ENCODE results near the gene CAPNS1.

Gene CAPNS1

DNA sequence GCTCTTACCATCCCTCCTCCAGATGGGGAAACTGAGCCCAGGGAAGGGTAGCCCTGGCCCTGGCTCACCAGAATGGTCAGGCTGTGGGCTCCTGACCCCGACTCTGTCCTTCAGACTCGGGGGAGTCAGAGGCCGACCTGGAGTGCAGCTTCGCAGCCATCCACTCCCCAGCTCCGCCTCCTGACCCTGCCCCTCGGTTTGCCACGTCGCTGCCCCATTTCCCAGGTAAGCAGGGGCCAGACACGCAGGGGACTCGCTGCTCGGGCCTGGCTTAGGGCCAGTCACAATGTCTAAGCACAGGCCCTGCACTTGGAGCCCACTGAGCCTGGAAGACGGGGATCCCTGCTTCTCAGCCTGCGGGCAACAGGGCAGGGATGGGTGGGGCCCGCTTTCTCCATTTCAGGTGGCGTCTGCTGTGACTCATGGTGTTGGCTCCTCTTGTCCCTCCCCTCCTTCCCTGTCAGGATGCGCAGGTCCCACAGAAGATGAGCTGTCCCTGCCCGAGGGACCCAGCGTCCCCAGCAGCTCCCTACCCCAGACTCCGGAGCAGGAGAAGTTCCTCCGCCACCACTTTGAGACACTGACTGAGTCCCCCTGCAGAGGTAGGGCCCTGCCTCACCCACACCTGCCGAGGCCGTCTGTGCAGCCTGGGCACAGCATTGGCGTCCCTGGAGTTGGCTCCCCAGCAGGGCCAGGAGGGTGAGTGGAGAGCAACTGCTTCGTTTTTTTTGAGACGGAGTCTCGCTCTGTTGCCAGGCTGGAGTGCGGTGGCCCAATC, 38.1 kb upstream of the CAPNS1 start:
- no peak overlapping the region for H3K14ac ChIP-seq (ENCODE audit: low read length in 2 of 2)
- H2AK5ac ChIP-seq (ENCODE audit: low read length, severe bottlenecking), result no peak overlapping the region
- no peaks in the 10 kb centered on the region for H3K9me3 ChIP-seq (ENCODE audit: control insufficient read depth, low read length)
- H3K4me1 ChIP-seq (ENCODE audit: control insufficient read depth, insufficient read depth, low read depth, low read length), result peaks cover 9% of the 10 kb centered on the region
- WGBS, result 93% methylated on average over 27 of the region's 27 CpGs
- no peak overlapping the region for H3K4ac ChIP-seq (ENCODE audit: low read depth in 1 of 2, low read length in 2 of 2)
- no peaks in the 10 kb centered on the region for H3K79me1 ChIP-seq (replicated peaks; ENCODE audit: low read length, poor library complexity, severe bottlenecking)
- no peak overlapping the region for H3K23ac ChIP-seq (ENCODE audit: low read length in 2 of 2)
- no peak overlapping the region for H2BK5ac ChIP-seq (ENCODE audit: low read depth, low read length, poor library complexity, severe bottlenecking)
- no peak overlapping the region for H2BK120ac ChIP-seq (ENCODE audit: low read depth, low read length)
- H4K91ac ChIP-seq (ENCODE audit: low read length), result no peak overlapping the region
- no peak overlapping the region for H2BK15ac ChIP-seq (ENCODE audit: low read depth, poor library complexity, severe bottlenecking)
- no peak overlapping the region for H3K4me2 ChIP-seq (ENCODE audit: low read length, poor library complexity, severe bottlenecking)
- no peak for DNase-seq
- no peak overlapping the region for H2BK12ac ChIP-seq (ENCODE audit: low read length in 2 of 2)
- H3K18ac ChIP-seq (ENCODE audit: low read depth in 1 of 2, low read length in 2 of 2), result no peak overlapping the region
- no peak overlapping the region for H3K27ac ChIP-seq (ENCODE audit: low read length, poor library complexity, severe bottlenecking)
- no peak overlapping the region for H3K4me3 ChIP-seq (ENCODE audit: insufficient read depth in 1 of 2, low read depth in 1 of 2, low read length in 2 of 2)
- H3K9ac ChIP-seq (ENCODE audit: low read length), result no peak overlapping the region
- H3K27me3 ChIP-seq (ENCODE audit: control insufficient read depth in 1 of 2, insufficient read depth in 1 of 2, low read length in 2 of 2), result no peaks in the 10 kb centered on the region
- peaks cover under 1 to 56% of the 10 kb centered on the region in 2 experiments for H3K36me3 ChIP-seq (ENCODE audit: control insufficient read depth in 1 of 2, insufficient read depth in 2 of 2, low read depth in 1 of 2, low read length in 2 of 2)
- no peak overlapping the region for H4K8ac ChIP-seq (ENCODE audit: low read length)
- H2AFZ ChIP-seq (ENCODE audit: low read depth, low read length), result no peak overlapping the region

DNA sequence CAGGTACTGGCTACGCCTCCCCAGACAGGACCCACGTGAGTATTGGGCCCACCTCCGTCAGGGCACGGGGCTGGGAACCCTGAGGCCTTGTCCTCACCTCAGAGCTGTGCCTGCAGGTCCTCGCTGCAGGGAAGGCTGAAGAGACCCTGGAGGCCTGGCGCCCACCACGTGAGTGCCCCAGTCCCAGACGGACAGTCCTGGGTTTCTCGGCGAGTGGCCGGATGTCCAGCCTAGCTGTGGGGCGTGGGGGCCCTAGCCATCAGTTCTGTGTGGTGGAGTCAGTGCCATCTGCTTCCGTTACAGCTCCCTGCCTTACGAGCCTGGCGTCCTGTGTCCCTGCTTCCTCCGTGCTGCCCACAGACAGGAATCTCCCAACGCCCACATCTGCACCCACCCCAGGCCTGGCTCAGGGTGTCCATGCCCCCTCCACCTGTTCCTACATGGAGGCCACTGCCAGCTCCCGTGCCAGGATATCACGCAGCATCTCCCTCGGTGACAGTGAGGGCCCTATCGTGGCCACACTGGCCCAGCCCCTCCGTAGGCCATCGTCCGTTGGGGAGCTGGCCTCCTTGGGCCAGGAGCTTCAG, 36.7 kb upstream of the CAPNS1 start:
- Histone ChIP-seq H3K23ac (ENCODE audit: low read length in 2 of 2) (no peak overlapping the region), H3K27ac (ENCODE audit: low read length, poor library complexity, severe bottlenecking) (no peak overlapping the region), H3K4me1 (ENCODE audit: control insufficient read depth, insufficient read depth, low read depth, low read length) (peaks cover 9% of the 10 kb centered on the region), H3K4ac (ENCODE audit: low read depth in 1 of 2, low read length in 2 of 2) (no peak overlapping the region), H3K9me3 (ENCODE audit: control insufficient read depth, low read length) (no peaks in the 10 kb centered on the region), H2BK15ac (ENCODE audit: low read depth, poor library complexity, severe bottlenecking) (no peak overlapping the region), H3K9ac (ENCODE audit: low read length) (no peak overlapping the region), H2BK5ac (ENCODE audit: low read depth, low read length, poor library complexity, severe bottlenecking) (no peak overlapping the region), H4K8ac (ENCODE audit: low read length) (no peak overlapping the region), H2BK12ac (ENCODE audit: low read length in 2 of 2) (no peak overlapping the region), H2AFZ (ENCODE audit: low read depth, low read length) (no peak overlapping the region), H3K27me3 (ENCODE audit: control insufficient read depth in 1 of 2, insufficient read depth in 1 of 2, low read length in 2 of 2) (no peaks in the 10 kb centered on the region), H3K4me2 (ENCODE audit: low read length, poor library complexity, severe bottlenecking) (no peak overlapping the region), H3K18ac (ENCODE audit: low read depth in 1 of 2, low read length in 2 of 2) (no peak overlapping the region), H3K79me1 (replicated peaks; ENCODE audit: low read length, poor library complexity, severe bottlenecking) (no peaks in the 10 kb centered on the region), H2AK5ac (ENCODE audit: low read length, severe bottlenecking) (no peak overlapping the region), H4K91ac (ENCODE audit: low read length) (no peak overlapping the region), H3K14ac (ENCODE audit: low read length in 2 of 2) (no peak overlapping the region), H3K4me3 (ENCODE audit: insufficient read depth in 1 of 2, low read depth in 1 of 2, low read length in 2 of 2) (peak overlapping the region in 1 of 2 experiments; percentile 12), H2BK120ac (ENCODE audit: low read depth, low read length) (no peak overlapping the region), H3K36me3 (ENCODE audit: control insufficient read depth in 1 of 2, insufficient read depth in 2 of 2, low read depth in 1 of 2, low read length in 2 of 2) (peaks cover 4 to 65% of the 10 kb centered on the region in 2 experiments)
- DNase-seq, result no peak
- WGBS, result 98% methylated on average over 24 of the region's 24 CpGs

DNA sequence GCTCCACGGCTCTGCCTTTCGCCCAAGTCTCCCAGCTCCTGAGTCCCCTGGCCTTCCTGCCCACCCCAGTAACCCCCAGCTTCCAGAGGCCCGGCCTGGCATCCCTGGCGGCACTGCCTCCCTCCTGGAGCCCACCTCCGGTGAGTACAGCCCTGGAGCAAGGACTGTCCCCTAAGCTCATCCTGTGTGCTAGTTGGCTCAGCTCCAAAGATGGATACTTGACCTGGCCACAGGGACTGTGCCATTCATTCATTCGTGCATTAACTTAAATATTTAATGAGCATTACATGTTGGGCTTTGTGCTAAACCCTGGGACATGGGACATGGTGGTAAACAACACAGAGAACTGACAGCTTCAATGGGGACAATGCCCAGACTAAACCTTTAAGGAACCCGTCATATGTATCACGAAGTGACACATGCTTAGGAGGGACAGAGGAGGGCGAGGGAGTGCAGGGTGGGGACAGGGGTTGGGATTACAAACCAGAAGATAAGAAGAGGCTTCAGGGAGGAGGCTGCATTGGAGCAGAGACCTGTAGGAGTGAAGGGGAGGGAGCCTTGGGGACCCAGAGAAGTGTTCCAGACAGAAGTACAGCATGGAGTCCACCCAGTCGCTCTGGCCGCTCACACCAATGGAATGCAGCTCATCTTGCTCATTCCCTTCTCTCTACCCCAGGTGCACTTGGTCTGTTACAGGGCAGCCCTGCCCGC, 35.9 kb upstream of the CAPNS1 start:
- no peak overlapping the region for H3K23ac ChIP-seq (ENCODE audit: low read length in 2 of 2)
- no peaks in the 10 kb centered on the region for H3K9me3 ChIP-seq (ENCODE audit: control insufficient read depth, low read length)
- peaks cover 9% of the 10 kb centered on the region for H3K4me1 ChIP-seq (ENCODE audit: control insufficient read depth, insufficient read depth, low read depth, low read length)
- H2BK15ac ChIP-seq (ENCODE audit: low read depth, poor library complexity, severe bottlenecking), result no peak overlapping the region
- H4K8ac ChIP-seq (ENCODE audit: low read length), result no peak overlapping the region
- H3K4ac ChIP-seq (ENCODE audit: low read depth in 1 of 2, low read length in 2 of 2), result no peak overlapping the region
- H2AK5ac ChIP-seq (ENCODE audit: low read length, severe bottlenecking), result no peak overlapping the region
- H3K36me3 ChIP-seq (ENCODE audit: control insufficient read depth in 1 of 2, insufficient read depth in 2 of 2, low read depth in 1 of 2, low read length in 2 of 2), result peaks cover 4 to 67% of the 10 kb centered on the region in 2 experiments
- no peak for DNase-seq
- H2BK5ac ChIP-seq (ENCODE audit: low read depth, low read length, poor library complexity, severe bottlenecking), result no peak overlapping the region
- no peak overlapping the region for H2BK12ac ChIP-seq (ENCODE audit: low read length in 2 of 2)
- H2BK120ac ChIP-seq (ENCODE audit: low read depth, low read length), result no peak overlapping the region
- 92% methylated on average over 11 of the region's 12 CpGs for WGBS
- H3K27me3 ChIP-seq (ENCODE audit: control insufficient read depth in 1 of 2, insufficient read depth in 1 of 2, low read length in 2 of 2), result no peaks in the 10 kb centered on the region
- H3K4me3 ChIP-seq (ENCODE audit: insufficient read depth in 1 of 2, low read depth in 1 of 2, low read length in 2 of 2), result no peak overlapping the region
- H3K27ac ChIP-seq (ENCODE audit: low read length, poor library complexity, severe bottlenecking), result no peak overlapping the region
- H3K18ac ChIP-seq (ENCODE audit: low read depth in 1 of 2, low read length in 2 of 2), result no peak overlapping the region
- no peak overlapping the region for H3K4me2 ChIP-seq (ENCODE audit: low read length, poor library complexity, severe bottlenecking)
- no peak overlapping the region for H3K9ac ChIP-seq (ENCODE audit: low read length)
- H4K91ac ChIP-seq (ENCODE audit: low read length), result no peak overlapping the region
- no peak overlapping the region for H3K14ac ChIP-seq (ENCODE audit: low read length in 2 of 2)
- H3K79me1 ChIP-seq (replicated peaks; ENCODE audit: low read length, poor library complexity, severe bottlenecking), result no peaks in the 10 kb centered on the region
- H2AFZ ChIP-seq (ENCODE audit: low read depth, low read length), result no peak overlapping the region

DNA sequence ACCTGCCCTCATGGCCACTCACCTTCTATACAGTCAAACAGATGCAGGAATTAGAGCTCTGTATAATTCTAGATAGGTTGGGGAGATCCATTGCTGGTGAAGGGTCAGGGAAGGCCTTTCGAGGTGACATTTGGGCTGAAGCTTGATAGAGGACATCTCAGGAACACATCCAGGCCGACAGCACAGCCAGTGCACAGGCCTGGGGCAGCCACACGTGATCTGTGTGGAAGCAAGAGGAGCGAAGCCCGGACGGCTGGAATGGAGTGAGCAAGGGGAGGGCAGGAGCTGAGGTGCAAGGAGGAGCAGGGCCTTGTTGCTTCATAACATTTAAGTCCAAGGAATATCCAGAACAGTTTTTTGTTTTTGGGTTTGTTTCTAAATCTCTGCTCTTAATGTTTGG, 33.4 kb upstream of the CAPNS1 start:
- 93% methylated on average over 6 of the region's 6 CpGs for WGBS
- no peak overlapping the region for H3K14ac ChIP-seq (ENCODE audit: low read length in 2 of 2)
- H3K18ac ChIP-seq (ENCODE audit: low read depth in 1 of 2, low read length in 2 of 2), result no peak overlapping the region
- peaks cover 9% of the 10 kb centered on the region for H3K4me1 ChIP-seq (ENCODE audit: control insufficient read depth, insufficient read depth, low read depth, low read length)
- peak overlapping the region in 1 of 2 experiments; percentile 16 for H3K4me3 ChIP-seq (ENCODE audit: insufficient read depth in 1 of 2, low read depth in 1 of 2, low read length in 2 of 2)
- H3K9me3 ChIP-seq (ENCODE audit: control insufficient read depth, low read length), result no peaks in the 10 kb centered on the region
- no peak overlapping the region for H2AK5ac ChIP-seq (ENCODE audit: low read length, severe bottlenecking)
- H3K9ac ChIP-seq (ENCODE audit: low read length), result no peak overlapping the region
- H4K8ac ChIP-seq (ENCODE audit: low read length), result no peak overlapping the region
- DNase-seq, result no peak
- H3K4ac ChIP-seq (ENCODE audit: low read depth in 1 of 2, low read length in 2 of 2), result no peak overlapping the region
- H2BK15ac ChIP-seq (ENCODE audit: low read depth, poor library complexity, severe bottlenecking), result no peak overlapping the region
- H2BK12ac ChIP-seq (ENCODE audit: low read length in 2 of 2), result no peak overlapping the region
- H3K36me3 ChIP-seq (ENCODE audit: control insufficient read depth in 1 of 2, insufficient read depth in 2 of 2, low read depth in 1 of 2, low read length in 2 of 2), result peaks cover 9 to 66% of the 10 kb centered on the region in 2 experiments
- H4K91ac ChIP-seq (ENCODE audit: low read length), result no peak overlapping the region
- no peak overlapping the region for H3K23ac ChIP-seq (ENCODE audit: low read length in 2 of 2)
- no peak overlapping the region for H3K4me2 ChIP-seq (ENCODE audit: low read length, poor library complexity, severe bottlenecking)
- no peak overlapping the region for H2BK120ac ChIP-seq (ENCODE audit: low read depth, low read length)
- no peak overlapping the region for H2AFZ ChIP-seq (ENCODE audit: low read depth, low read length)
- H3K79me1 ChIP-seq (replicated peaks; ENCODE audit: low read length, poor library complexity, severe bottlenecking), result no peaks in the 10 kb centered on the region
- no peaks in the 10 kb centered on the region for H3K27me3 ChIP-seq (ENCODE audit: control insufficient read depth in 1 of 2, insufficient read depth in 1 of 2, low read length in 2 of 2)
- H2BK5ac ChIP-seq (ENCODE audit: low read depth, low read length, poor library complexity, severe bottlenecking), result no peak overlapping the region
- H3K27ac ChIP-seq (ENCODE audit: low read length, poor library complexity, severe bottlenecking), result no peak overlapping the region
